KMS-11 (cell line): ENCODE measurements around the gene BAIAP2L1.

ENCODE experiments used
- H2AFZ ChIP-seq: fragments of 200-600 bp; sonication (generic); 2 replicates; pipeline ENCODE4 v1.6.1; 2016; ENCODE audit warnings: antibody characterized with exemption, mixed run types, low read depth
- H3K27ac ChIP-seq: fragments of 200-600 bp; sonication (generic); 2 replicates; pipeline ENCODE4 v1.6.1; 2016; ENCODE audit warnings: mild to moderate bottlenecking, mixed run types
- H3K27me3 ChIP-seq: fragments of 200-600 bp; sonication (generic); 2 replicates; pipeline ENCODE4 v1.6.1; 2017; ENCODE audit warnings: mild to moderate bottlenecking, low read depth, mixed run types, moderate library complexity; ENCODE audit not compliant: insufficient read depth
- H3K36me3 ChIP-seq: fragments of 200-600 bp; sonication (generic); 2 replicates; pipeline ENCODE4 v1.6.1; 2017; ENCODE audit warnings: mild to moderate bottlenecking, mixed run types; ENCODE audit not compliant: insufficient read depth
- H3K4me1 ChIP-seq: fragments of 200-600 bp; sonication (generic); 2 replicates; pipeline ENCODE4 v1.6.1; 2016; ENCODE audit warnings: mild to moderate bottlenecking, low read depth, mixed run types; ENCODE audit not compliant: poor library complexity, severe bottlenecking
- H3K4me2 ChIP-seq: fragments of 200-600 bp; sonication (generic); 2 replicates; pipeline ENCODE4 v1.7.0; 2016; ENCODE audit warnings: mild to moderate bottlenecking, mixed run types
- H3K4me3 ChIP-seq: fragments of 200-600 bp; sonication (generic); IDR thresholded peaks from 2 replicates; pipeline ENCODE4 v1.6.1; 2017; ENCODE audit warnings: low read depth, low read length, mixed read lengths; ENCODE audit not compliant: insufficient read depth
- H3K79me2 ChIP-seq: fragments of 200-600 bp; sonication (generic); 2 replicates; pipeline ENCODE4 v1.6.1; 2016; ENCODE audit warnings: low read depth, mixed run types; ENCODE audit not compliant: insufficient read depth
- H3K9ac ChIP-seq: fragments of 200-600 bp; sonication (generic); 2 replicates; pipeline ENCODE4 v1.6.1; 2016; ENCODE audit warnings: mild to moderate bottlenecking, mixed run types
- H4K20me1 ChIP-seq: fragments of 200-600 bp; sonication (generic); 2 replicates; pipeline ENCODE4 v1.6.1; 2016; ENCODE audit warnings: mild to moderate bottlenecking, mixed run types; ENCODE audit not compliant: insufficient read depth
- TF ChIP-seq, protein P1 (sequence below): fragments of 200-600 bp; sonication (generic); conservative IDR thresholded peaks from 2 replicates; pipeline ENCODE4 v1.6.1; 2017; ENCODE audit warnings: low read depth, mild to moderate bottlenecking, antibody characterized with exemption, low read length, moderate library complexity, mixed read lengths

BAIAP2L1 gene

DNA sequence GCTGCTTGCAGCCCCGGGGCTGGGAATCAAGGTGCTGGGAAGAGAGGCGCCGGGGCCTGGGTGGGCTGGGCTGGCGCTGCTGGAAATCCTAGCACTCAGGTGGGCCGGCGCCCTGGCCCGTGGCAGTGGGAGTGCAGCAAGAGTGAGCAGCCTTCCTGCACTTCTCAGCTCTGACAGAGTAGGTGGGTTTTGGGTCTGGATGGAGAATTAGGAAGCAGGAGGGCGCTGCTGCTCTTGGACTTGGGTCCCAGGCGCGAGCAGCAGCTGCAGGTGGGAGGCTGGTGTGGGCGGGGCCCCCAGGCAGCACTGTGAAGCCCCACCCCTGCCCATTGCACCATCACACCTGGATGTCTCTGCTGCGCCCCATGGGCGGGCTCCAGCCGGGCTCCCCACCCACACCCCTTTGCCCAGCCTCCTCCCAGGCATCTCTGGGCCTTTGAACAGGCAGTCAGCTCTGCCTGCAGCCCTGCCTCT lies 113.4 kb downstream of the BAIAP2L1 start:
- Histone ChIP-seq H3K27me3 (no peaks in the 10 kb centered on the region), H3K79me2 (peaks cover 8% of the 10 kb centered on the region), H3K27ac (no peak overlapping the region), H3K9ac (no peak overlapping the region), H2AFZ (no peak overlapping the region), H3K4me3 (no peak overlapping the region), H3K36me3 (no peaks in the 10 kb centered on the region), H3K4me2 (no peak overlapping the region), H3K4me1 (peaks cover 50% of the 10 kb centered on the region), H4K20me1 (no peaks in the 10 kb centered on the region)
- TF ChIP-seq, protein P1, sequence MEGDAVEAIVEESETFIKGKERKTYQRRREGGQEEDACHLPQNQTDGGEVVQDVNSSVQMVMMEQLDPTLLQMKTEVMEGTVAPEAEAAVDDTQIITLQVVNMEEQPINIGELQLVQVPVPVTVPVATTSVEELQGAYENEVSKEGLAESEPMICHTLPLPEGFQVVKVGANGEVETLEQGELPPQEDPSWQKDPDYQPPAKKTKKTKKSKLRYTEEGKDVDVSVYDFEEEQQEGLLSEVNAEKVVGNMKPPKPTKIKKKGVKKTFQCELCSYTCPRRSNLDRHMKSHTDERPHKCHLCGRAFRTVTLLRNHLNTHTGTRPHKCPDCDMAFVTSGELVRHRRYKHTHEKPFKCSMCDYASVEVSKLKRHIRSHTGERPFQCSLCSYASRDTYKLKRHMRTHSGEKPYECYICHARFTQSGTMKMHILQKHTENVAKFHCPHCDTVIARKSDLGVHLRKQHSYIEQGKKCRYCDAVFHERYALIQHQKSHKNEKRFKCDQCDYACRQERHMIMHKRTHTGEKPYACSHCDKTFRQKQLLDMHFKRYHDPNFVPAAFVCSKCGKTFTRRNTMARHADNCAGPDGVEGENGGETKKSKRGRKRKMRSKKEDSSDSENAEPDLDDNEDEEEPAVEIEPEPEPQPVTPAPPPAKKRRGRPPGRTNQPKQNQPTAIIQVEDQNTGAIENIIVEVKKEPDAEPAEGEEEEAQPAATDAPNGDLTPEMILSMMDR: no peak

- Histone ChIP-seq H3K79me2 (peaks cover 13% of the 10 kb centered on the region), H2AFZ (no peak overlapping the region), H4K20me1 (no peaks in the 10 kb centered on the region), H3K27me3 (no peaks in the 10 kb centered on the region), H3K27ac (no peak overlapping the region), H3K4me2 (no peak overlapping the region), H3K9ac (no peak overlapping the region), H3K4me1 (peaks cover 53% of the 10 kb centered on the region), H3K36me3 (no peaks in the 10 kb centered on the region), H3K4me3 (no peak overlapping the region)
- TF ChIP-seq, protein P1: no peak
These were observed 114.0 kb downstream of the BAIAP2L1 start for GRCh38 chr7:98286701-98287485.

- Histone ChIP-seq H3K27me3 (no peaks in the 10 kb centered on the region), H3K4me1 (peaks cover 49% of the 10 kb centered on the region)
These were observed 114.8 kb downstream of the BAIAP2L1 start for GRCh38 chr7:98286093-98286539.

DNA sequence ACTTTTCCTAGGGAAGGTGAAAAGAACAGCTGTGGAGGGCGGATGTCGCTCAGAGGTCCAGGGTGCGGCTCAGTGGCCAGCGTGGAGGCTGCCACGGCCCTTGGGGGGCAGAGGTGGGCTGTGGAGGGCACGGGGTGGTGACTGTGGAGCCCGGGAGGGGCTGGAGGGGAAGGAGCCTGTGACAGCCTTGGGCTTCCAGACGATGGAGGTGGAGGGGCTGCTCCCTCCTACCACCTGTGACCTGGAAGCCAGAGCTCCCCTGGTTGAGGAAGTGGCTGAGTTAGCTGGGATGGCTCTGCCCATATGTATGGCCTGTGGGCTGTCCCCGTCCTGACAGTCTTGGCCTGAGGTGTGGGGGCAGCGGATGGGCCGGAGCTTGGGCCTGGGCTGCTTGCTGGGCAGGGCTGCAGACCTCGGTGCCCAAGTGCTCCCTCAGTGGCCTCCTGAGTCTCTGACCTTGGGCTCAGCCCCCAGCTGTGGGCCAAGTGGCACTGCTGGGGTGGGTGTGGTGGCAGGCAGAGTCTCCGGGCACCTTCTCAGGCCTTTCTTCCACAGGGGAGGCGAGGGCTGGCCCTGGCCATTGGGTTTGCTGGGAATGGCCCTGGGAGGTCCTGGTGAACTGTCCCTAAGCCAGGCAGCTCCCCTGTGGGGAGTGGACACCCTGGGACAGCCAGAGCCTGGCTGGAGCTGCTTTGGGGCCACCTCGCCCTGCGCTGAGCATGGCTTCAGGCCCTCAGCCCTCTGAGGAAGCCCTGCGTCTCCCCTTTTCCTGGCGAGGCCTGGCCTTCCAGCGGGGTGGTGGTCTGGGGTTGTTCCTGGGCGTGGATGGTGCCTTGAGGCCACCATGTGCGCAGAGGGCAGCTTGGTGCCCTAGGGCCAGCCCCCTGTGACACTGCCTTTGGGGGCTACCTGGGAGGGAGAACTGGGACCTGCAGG lies 115.5 kb downstream of the BAIAP2L1 start:
- Histone ChIP-seq H3K36me3 (no peaks in the 10 kb centered on the region), H2AFZ (no peak overlapping the region), H3K4me1 (peaks cover 48% of the 10 kb centered on the region), H3K4me3 (no peak overlapping the region), H3K27me3 (no peaks in the 10 kb centered on the region), H4K20me1 (no peaks in the 10 kb centered on the region), H3K4me2 (no peak overlapping the region), H3K79me2 (peaks cover 13% of the 10 kb centered on the region), H3K9ac (no peak overlapping the region), H3K27ac (no peak overlapping the region)
- TF ChIP-seq, protein P1: no peak

More at GRCh38 chr7:98286093-98286539, 114.8 kb downstream of the BAIAP2L1 start:
- TF ChIP-seq, protein P1: no peak
- no peak overlapping the region for H3K9ac ChIP-seq
- no peak overlapping the region for H3K4me3 ChIP-seq
- no peaks in the 10 kb centered on the region for H3K36me3 ChIP-seq
- no peak overlapping the region for H2AFZ ChIP-seq
- no peak overlapping the region for H3K4me2 ChIP-seq
- H4K20me1 ChIP-seq: no peaks in the 10 kb centered on the region
- H3K79me2 ChIP-seq: peaks cover 13% of the 10 kb centered on the region
- H3K27ac ChIP-seq: no peak overlapping the region
